K562 (cell line): ENCODE data around the gene IL1B. TPM values are rescaled to one million over a fixed set of nuclear protein-coding genes. Genes with fewer than 3 reads are reported as not detected.

Experiments
- BDP1 ChIP-seq: IDR thresholded peaks from 3 replicates; pipeline ENCODE4 v1.6.1; 2011; ENCODE audit not compliant: insufficient read length, insufficient read depth
- EGR1 ChIP-seq: fragments of 450-650 bp; conservative IDR thresholded peaks from 2 replicates; pipeline ENCODE4 v1.6.1; 2017; ENCODE audit warnings: mild to moderate bottlenecking
- FOXJ3 ChIP-seq: sonication (generic); formaldehyde crosslinking; IDR thresholded peaks from 2 replicates; pipeline ENCODE4 v1.4.0; 2020; ENCODE audit warnings: mild to moderate bottlenecking, missing genetic modification reagents
- GABPB2 ChIP-seq: fragments of 250-450 bp; sonication (Bioruptor Pico); conservative IDR thresholded peaks from 2 replicates; pipeline ENCODE4 v1.5.1; 2021; ENCODE audit warnings: mild to moderate bottlenecking
- MAFF ChIP-seq: IDR thresholded peaks from 2 replicates; pipeline ENCODE4 v1.6.1; 2012; ENCODE audit warnings: low read length, improper control_type of control experiment
- NR2C2 ChIP-seq, 2 experiments: fragments of 200-800 bp in 1 of 2; sonication (Bioruptor generic) in 1 of 2; sonication (generic) in 1 of 2; formaldehyde crosslinking in 1 of 2; IDR thresholded peaks; 2 replicates each; pipeline versions ENCODE4 v1.6.1 to v1.8.0; 2016 to 2022; ENCODE audit warnings: mild to moderate bottlenecking in 1 of 2, missing compliant biosample characterization in 1 of 2, missing genetic modification characterization in 1 of 2, missing genetic modification reagents in 1 of 2
- NR2F6 ChIP-seq: fragments of 450-650 bp; formaldehyde crosslinking; IDR thresholded peaks from 2 replicates; pipeline ENCODE4 v1.4.0; 2020; ENCODE audit warnings: mild to moderate bottlenecking
- NRF1 ChIP-seq, 2 experiments: fragments of 450-650 bp; IDR thresholded peaks in 1 of 2; conservative IDR thresholded peaks in 1 of 2; 2 replicates each; pipeline ENCODE4 v1.6.1; 2014; ENCODE audit warnings: mild to moderate bottlenecking in 2 of 2
- POLR2A ChIP-seq: fragments of 450-650 bp; conservative IDR thresholded peaks from 2 replicates; pipeline ENCODE4 v1.6.1; 2016
- PURB ChIP-seq: sonication (generic); formaldehyde crosslinking; IDR thresholded peaks from 2 replicates; pipeline ENCODE4 v1.9.0; 2021; ENCODE audit warnings: low read depth, mild to moderate bottlenecking, missing genetic modification reagents
- PYGO2 ChIP-seq: fragments of 450-650 bp; IDR thresholded peaks from 2 replicates; pipeline ENCODE4 v1.6.1; 2016; ENCODE audit warnings: mild to moderate bottlenecking, missing genetic modification characterization, moderate library complexity, missing compliant biosample characterization
- RREB1 ChIP-seq: fragments of 250-450 bp; sonication (Bioruptor Pico); IDR thresholded peaks from 2 replicates; pipeline ENCODE4 v1.4.0; 2020
- SPI1 ChIP-seq: IDR thresholded peaks from 2 replicates; pipeline ENCODE4 v1.6.1; 2011; ENCODE audit warnings: low read depth, low read length, control low read depth, borderline replicate concordance
- XRCC4 ChIP-seq: IDR thresholded peaks from one replicate; pipeline ENCODE4 v1.6.1; 2011; ENCODE audit not compliant: insufficient read depth, insufficient read length; ENCODE audit errors: extremely low read depth
- ZEB2 ChIP-seq: fragments of 450-650 bp; IDR thresholded peaks from 2 replicates; pipeline ENCODE4 v1.6.1; 2016
- ZNF644 ChIP-seq: fragments of 200-800 bp; sonication (Bioruptor generic); IDR thresholded peaks from 2 replicates; pipeline ENCODE4 v1.6.1; 2016; ENCODE audit warnings: low read depth, missing genetic modification characterization, missing compliant biosample characterization
- ZNF785 ChIP-seq: fragments of 250-450 bp; sonication (Bioruptor Pico); IDR thresholded peaks from 2 replicates; pipeline ENCODE4 v1.4.0; 2020; ENCODE audit warnings: mild to moderate bottlenecking
- polyA plus RNA-seq, 8 experiments: library from polyadenylated mRNA; depleted of rRNA in 4 of 8; stranded (reverse) in 5 of 8; unstranded in 3 of 8; fragments of >200 nt; fragmentation: Nextera tagmentation in 2 of 8; fragmentation: Illumina TruSeq in 1 of 8; extraction: Ambion mirVana in 2 of 8; extraction: Trizol in 1 of 8; gene quantifications; 2 replicates each; pipeline versions ENCODE4 v1.2.1 to v1.2.3, GENCODE V29; 2011 to 2014; ENCODE audit warnings: inconsistent platforms in 1 of 8, missing spikeins in 1 of 8
- total RNA-seq, 7 experiments: library from RNA; depleted of rRNA in 6 of 7; stranded (reverse); fragments of >200 nt in 6 of 7; fragmentation: Illumina TruSeq in 2 of 7; extraction: Trizol in 2 of 7; gene quantifications; 2 replicates each; pipeline versions ENCODE4 v1.2.1 to v1.2.3, GENCODE V29; 2011 to 2021; ENCODE audit warnings: low replicate concordance in 1 of 7
- TF ChIP-seq, protein P1 (sequence below): fragments of 250-450 bp; sonication (Bioruptor Pico); IDR thresholded peaks from 2 replicates; pipeline ENCODE4 v1.8.0; 2022; ENCODE audit warnings: moderate library complexity, mild to moderate bottlenecking, inconsistent platforms
- TF ChIP-seq, protein P2 (sequence below): IDR thresholded peaks from 3 replicates; pipeline ENCODE4 v1.6.1; 2011; ENCODE audit warnings: borderline replicate concordance, mild to moderate bottlenecking, moderate library complexity; ENCODE audit not compliant: insufficient read length; ENCODE audit errors: extremely low read depth

Gene IL1B
- total and polyA plus RNA-seq, 9 of the 15 experiments (the other 6 are each of a cell fraction or from before 2014, with no cell fraction given), result 0.29 TPM; not detected in 8

DNA sequence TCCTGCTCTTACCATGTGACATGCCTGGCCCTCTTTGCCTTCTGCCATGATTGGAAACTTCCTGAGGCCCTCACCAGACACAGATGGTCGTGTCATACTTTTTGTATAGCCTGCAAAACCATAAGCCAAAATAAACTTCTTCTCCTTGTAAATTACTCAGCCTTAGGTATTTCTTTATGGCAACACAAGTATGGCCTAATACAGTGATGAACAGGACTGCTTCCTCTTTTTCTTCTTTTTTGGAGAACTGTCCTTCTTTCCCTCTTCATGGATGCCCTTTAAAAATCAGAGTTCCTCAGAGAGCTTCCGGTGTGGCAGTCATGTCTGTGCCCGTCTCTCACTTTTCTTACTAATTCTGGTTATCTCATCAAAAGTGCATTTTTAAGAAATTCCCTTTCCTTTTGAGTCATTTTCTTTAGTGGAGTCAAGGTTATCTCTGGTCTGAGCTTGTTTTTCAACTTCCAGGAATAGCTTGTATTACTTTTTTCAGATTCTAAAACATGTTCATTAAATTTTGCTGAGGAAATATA is 43.1 kb downstream of the IL1B start (continued):
- TF ChIP-seq EGR1, result no peak
- 0 out of 2 replicates have a peak, but pooled peaks have one; percentile 15 for TF ChIP-seq RREB1
- no peak for TF ChIP-seq PURB (CRISPR knock-in tag)
- no peak for TF ChIP-seq ZNF785
- TF ChIP-seq SPI1, result no peak
- no peak for TF ChIP-seq FOXJ3 (CRISPR knock-in tag)
- TF ChIP-seq MAFF, result no peak
- TF ChIP-seq, protein P1, sequence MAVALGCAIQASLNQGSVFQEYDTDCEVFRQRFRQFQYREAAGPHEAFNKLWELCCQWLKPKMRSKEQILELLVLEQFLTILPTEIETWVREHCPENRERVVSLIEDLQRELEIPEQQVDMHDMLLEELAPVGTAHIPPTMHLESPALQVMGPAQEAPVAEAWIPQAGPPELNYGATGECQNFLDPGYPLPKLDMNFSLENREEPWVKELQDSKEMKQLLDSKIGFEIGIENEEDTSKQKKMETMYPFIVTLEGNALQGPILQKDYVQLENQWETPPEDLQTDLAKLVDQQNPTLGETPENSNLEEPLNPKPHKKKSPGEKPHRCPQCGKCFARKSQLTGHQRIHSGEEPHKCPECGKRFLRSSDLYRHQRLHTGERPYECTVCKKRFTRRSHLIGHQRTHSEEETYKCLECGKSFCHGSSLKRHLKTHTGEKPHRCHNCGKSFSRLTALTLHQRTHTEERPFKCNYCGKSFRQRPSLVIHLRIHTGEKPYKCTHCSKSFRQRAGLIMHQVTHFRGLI (CRISPR knock-in tag), result no peak
- no peak for TF ChIP-seq XRCC4
- no peak for TF ChIP-seq GABPB2 (CRISPR knock-in tag)
- no peak for TF ChIP-seq NR2C2 (CRISPR knock-in tag; IDR thresholded peaks at IDR 0.05)
- no peak for TF ChIP-seq NR2C2 (tag; IDR thresholded peaks at IDR 0.05)
- TF ChIP-seq BDP1, result no peak
- TF ChIP-seq NRF1 (conservative IDR thresholded peaks at IDR 0.05 in 1 of 2, IDR thresholded peaks at IDR 0.05 in 1 of 2), result no peak
- no peak for TF ChIP-seq ZEB2
- TF ChIP-seq, protein P2, sequence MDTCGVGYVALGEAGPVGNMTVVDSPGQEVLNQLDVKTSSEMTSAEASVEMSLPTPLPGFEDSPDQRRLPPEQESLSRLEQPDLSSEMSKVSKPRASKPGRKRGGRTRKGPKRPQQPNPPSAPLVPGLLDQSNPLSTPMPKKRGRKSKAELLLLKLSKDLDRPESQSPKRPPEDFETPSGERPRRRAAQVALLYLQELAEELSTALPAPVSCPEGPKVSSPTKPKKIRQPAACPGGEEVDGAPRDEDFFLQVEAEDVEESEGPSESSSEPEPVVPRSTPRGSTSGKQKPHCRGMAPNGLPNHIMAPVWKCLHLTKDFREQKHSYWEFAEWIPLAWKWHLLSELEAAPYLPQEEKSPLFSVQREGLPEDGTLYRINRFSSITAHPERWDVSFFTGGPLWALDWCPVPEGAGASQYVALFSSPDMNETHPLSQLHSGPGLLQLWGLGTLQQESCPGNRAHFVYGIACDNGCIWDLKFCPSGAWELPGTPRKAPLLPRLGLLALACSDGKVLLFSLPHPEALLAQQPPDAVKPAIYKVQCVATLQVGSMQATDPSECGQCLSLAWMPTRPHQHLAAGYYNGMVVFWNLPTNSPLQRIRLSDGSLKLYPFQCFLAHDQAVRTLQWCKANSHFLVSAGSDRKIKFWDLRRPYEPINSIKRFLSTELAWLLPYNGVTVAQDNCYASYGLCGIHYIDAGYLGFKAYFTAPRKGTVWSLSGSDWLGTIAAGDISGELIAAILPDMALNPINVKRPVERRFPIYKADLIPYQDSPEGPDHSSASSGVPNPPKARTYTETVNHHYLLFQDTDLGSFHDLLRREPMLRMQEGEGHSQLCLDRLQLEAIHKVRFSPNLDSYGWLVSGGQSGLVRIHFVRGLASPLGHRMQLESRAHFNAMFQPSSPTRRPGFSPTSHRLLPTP, result no peak
- TF ChIP-seq NR2F6 (CRISPR knock-in tag), result no peak
- TF ChIP-seq ZNF644 (tag), result no peak; the same call in 1 of the 2 replicates
- TF ChIP-seq POLR2A, result no peak
- TF ChIP-seq PYGO2 (tag), result 0 out of 2 replicates have a peak, but pooled peaks have one; percentile 46
